ENCODE data around the gene RPL35. TPM values are rescaled to one million over a fixed set of nuclear protein-coding genes. Genes with fewer than 3 reads are reported as not detected.
"Not testable (repeated sequence)": the region's sequence is repeated elsewhere in the genome, so short reads cannot be mapped to it uniquely, and the experiment has no call there.

RPL35 gene
- total and polyA plus RNA-seq, 2 donors (not counting 1 experiment from before 2014, with no cell fraction given), result 1,593 to 1,957 TPM

DNA sequence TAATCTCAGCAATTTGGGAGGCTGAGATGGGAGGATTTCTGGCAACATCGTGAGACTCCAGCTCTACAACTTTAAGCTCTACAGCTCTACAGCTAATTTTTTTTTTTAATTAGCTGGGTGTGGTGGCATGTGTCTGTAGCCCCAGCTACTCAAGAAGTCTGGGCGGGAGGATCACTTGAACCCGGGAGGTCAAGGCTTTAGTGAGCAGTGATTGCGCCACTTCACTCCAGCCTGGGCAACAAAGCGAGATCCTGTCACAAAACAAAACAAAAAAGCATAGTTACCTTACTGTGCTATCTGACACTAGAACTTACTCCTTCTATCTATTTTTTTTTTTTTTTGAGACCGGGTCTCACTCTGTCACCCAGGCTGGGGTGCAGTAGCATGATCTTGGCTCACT lies 14.8 kb downstream of the RPL35 start:
- no peak overlapping the region for H3K27ac ChIP-seq (ENCODE audit: insufficient read depth, low read length)
- no peaks in the 10 kb centered on the region for H3K79me2 ChIP-seq (ENCODE audit: control insufficient read depth, insufficient read depth, low read length)
- no peak for DNase-seq (ENCODE audit: low read depth in 2 of 2)
- H3K9me3 ChIP-seq (ENCODE audit: control insufficient read depth, insufficient read depth, low read depth, low read length), result no peaks in the 10 kb centered on the region
- no peak overlapping the region for H2AFZ ChIP-seq (ENCODE audit: low read length)
- TF ChIP-seq EZH2 (IDR thresholded peaks at IDR 0.05; ENCODE audit: low read length, missing control alignments), result no peak
- TF ChIP-seq, protein P1, sequence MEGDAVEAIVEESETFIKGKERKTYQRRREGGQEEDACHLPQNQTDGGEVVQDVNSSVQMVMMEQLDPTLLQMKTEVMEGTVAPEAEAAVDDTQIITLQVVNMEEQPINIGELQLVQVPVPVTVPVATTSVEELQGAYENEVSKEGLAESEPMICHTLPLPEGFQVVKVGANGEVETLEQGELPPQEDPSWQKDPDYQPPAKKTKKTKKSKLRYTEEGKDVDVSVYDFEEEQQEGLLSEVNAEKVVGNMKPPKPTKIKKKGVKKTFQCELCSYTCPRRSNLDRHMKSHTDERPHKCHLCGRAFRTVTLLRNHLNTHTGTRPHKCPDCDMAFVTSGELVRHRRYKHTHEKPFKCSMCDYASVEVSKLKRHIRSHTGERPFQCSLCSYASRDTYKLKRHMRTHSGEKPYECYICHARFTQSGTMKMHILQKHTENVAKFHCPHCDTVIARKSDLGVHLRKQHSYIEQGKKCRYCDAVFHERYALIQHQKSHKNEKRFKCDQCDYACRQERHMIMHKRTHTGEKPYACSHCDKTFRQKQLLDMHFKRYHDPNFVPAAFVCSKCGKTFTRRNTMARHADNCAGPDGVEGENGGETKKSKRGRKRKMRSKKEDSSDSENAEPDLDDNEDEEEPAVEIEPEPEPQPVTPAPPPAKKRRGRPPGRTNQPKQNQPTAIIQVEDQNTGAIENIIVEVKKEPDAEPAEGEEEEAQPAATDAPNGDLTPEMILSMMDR (conservative IDR thresholded peaks at IDR 0.05 in 1 of 2, IDR thresholded peaks at IDR 0.05 in 1 of 2; ENCODE audit: low read depth in 1 of 2, low read length in 2 of 2), result no peak
- no peaks in the 10 kb centered on the region for H4K20me1 ChIP-seq (ENCODE audit: control insufficient read depth, extremely low read depth, insufficient read depth, low read length)
- no peak overlapping the region for H3K4me2 ChIP-seq (ENCODE audit: extremely low read depth, insufficient read depth, low read length)
- H3K4me3 ChIP-seq (replicated peaks in 1 of 4; ENCODE audit: control extremely low read depth in 1 of 4, insufficient read depth in 1 of 4, low read depth in 3 of 4, low read length in 4 of 4), result no peak overlapping the region
- H3K27me3 ChIP-seq (ENCODE audit: control insufficient read depth, insufficient read depth, low read length), result no peaks in the 10 kb centered on the region
- H3K36me3 ChIP-seq (ENCODE audit: control insufficient read depth, insufficient read depth, low read length), result no peaks in the 10 kb centered on the region
- no peaks in the 10 kb centered on the region for H3K4me1 ChIP-seq (ENCODE audit: control insufficient read depth, extremely low read depth, insufficient read depth, low read length)
- no peak overlapping the region for H3K9ac ChIP-seq (ENCODE audit: insufficient read depth, low read length)

DNA sequence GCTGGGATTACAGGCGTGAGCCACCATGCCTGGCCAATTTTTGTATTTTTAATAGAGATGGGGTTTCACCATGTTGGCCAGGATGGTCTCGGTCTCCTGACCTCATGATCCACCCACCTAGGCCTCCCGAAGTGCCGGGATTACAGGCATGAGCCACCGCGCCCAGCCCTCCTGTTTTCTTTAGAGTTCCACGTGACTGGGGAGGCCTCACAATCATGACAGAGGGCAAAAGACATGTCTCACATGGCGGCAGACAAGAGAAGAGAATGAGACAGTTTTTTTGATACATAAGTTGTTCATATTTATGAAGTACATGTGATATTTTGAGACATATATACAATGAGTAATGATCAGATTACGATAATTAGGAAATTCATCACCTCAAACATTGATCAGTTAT lies 15.3 kb downstream of the RPL35 start:
- H3K79me2 ChIP-seq (ENCODE audit: control insufficient read depth, insufficient read depth, low read length); H3K4me2 ChIP-seq (ENCODE audit: extremely low read depth, insufficient read depth, low read length); H3K4me1 ChIP-seq (ENCODE audit: control insufficient read depth, extremely low read depth, insufficient read depth, low read length); H3K9me3 ChIP-seq (ENCODE audit: control insufficient read depth, insufficient read depth, low read depth, low read length); DNase-seq (ENCODE audit: low read depth in 2 of 2); H3K9ac ChIP-seq (ENCODE audit: insufficient read depth, low read length); H4K20me1 ChIP-seq (ENCODE audit: control insufficient read depth, extremely low read depth, insufficient read depth, low read length); H3K36me3 ChIP-seq (ENCODE audit: control insufficient read depth, insufficient read depth, low read length); H3K27me3 ChIP-seq (ENCODE audit: control insufficient read depth, insufficient read depth, low read length); H3K4me3 ChIP-seq (replicated peaks in 1 of 4; ENCODE audit: control extremely low read depth in 1 of 4, insufficient read depth in 1 of 4, low read depth in 3 of 4, low read length in 4 of 4); H2AFZ ChIP-seq (ENCODE audit: low read length); H3K27ac ChIP-seq (ENCODE audit: insufficient read depth, low read length): not testable (repeated sequence)

DNA sequence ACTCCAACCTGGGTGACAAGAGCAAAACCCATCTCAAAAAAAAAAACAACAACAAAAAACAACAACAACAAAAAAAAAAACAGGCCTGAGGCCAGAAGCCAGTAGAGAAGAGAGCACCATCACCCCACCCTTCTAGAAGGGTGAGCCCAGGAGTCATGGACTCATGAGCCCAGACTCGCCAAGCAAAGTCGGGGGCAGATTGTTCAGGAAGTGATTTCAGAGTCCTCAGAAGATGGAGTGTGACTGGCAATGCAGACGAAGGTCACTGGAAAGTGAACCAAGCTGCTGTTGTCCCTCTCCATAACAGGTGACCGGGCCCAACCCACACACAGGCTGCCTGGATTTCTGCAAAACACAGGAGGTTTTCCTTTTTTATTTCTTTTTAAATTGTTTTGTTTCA lies 17.5 kb downstream of the RPL35 start:
- H3K27me3 ChIP-seq (ENCODE audit: control insufficient read depth, insufficient read depth, low read length), result no peaks in the 10 kb centered on the region
- TF ChIP-seq, protein P1 (conservative IDR thresholded peaks at IDR 0.05 in 1 of 2, IDR thresholded peaks at IDR 0.05 in 1 of 2; ENCODE audit: low read depth in 1 of 2, low read length in 2 of 2), result no peak
- TF ChIP-seq EZH2 (IDR thresholded peaks at IDR 0.05; ENCODE audit: low read length, missing control alignments), result no peak
- no peak overlapping the region for H3K4me2 ChIP-seq (ENCODE audit: extremely low read depth, insufficient read depth, low read length)
- H4K20me1 ChIP-seq (ENCODE audit: control insufficient read depth, extremely low read depth, insufficient read depth, low read length), result no peaks in the 10 kb centered on the region
- DNase-seq (ENCODE audit: low read depth in 2 of 2), result no peak
- no peaks in the 10 kb centered on the region for H3K79me2 ChIP-seq (ENCODE audit: control insufficient read depth, insufficient read depth, low read length)
- no peaks in the 10 kb centered on the region for H3K9me3 ChIP-seq (ENCODE audit: control insufficient read depth, insufficient read depth, low read depth, low read length)
- no peak overlapping the region for H2AFZ ChIP-seq (ENCODE audit: low read length)
- H3K4me1 ChIP-seq (ENCODE audit: control insufficient read depth, extremely low read depth, insufficient read depth, low read length), result no peaks in the 10 kb centered on the region
- H3K9ac ChIP-seq (ENCODE audit: insufficient read depth, low read length), result no peak overlapping the region
- H3K27ac ChIP-seq (ENCODE audit: insufficient read depth, low read length), result no peak overlapping the region
- H3K36me3 ChIP-seq (ENCODE audit: control insufficient read depth, insufficient read depth, low read length), result no peaks in the 10 kb centered on the region
- no peak overlapping the region for H3K4me3 ChIP-seq (replicated peaks in 1 of 4; ENCODE audit: control extremely low read depth in 1 of 4, insufficient read depth in 1 of 4, low read depth in 3 of 4, low read length in 4 of 4)
